ENCODE data around the gene ANAPC7. TPM values are rescaled to one million over a fixed set of nuclear protein-coding genes. Genes with fewer than 3 reads are reported as not detected.

ANAPC7 gene
- polyA plus RNA-seq, 1 of the 3 experiments (the other 2 are of a cell fraction): 58.9 TPM

GRCh38 chr12:110373962-110374611, 29.4 kb downstream of the ANAPC7 start:
- H3F3A ChIP-seq (replicated peaks; ENCODE audit: insufficient read depth): peaks cover 3% of the 10 kb centered on the region
- no peaks in the 10 kb centered on the region for H3K9me3 ChIP-seq
- no peak for DNase-seq
- no peak for TF ChIP-seq ELF1 (IDR thresholded peaks at IDR 0.05)
- TF ChIP-seq JUND (IDR thresholded peaks at IDR 0.05): no peak
- TF ChIP-seq TAF1 (IDR thresholded peaks at IDR 0.05; ENCODE audit: borderline replicate concordance, low read depth, low read length): no peak
- no peak for TF ChIP-seq RCOR1 (IDR thresholded peaks at IDR 0.05; ENCODE audit: low read length)
- TF ChIP-seq CTCF (IDR thresholded peaks at IDR 0.05): no peak
- TF ChIP-seq, protein P1, sequence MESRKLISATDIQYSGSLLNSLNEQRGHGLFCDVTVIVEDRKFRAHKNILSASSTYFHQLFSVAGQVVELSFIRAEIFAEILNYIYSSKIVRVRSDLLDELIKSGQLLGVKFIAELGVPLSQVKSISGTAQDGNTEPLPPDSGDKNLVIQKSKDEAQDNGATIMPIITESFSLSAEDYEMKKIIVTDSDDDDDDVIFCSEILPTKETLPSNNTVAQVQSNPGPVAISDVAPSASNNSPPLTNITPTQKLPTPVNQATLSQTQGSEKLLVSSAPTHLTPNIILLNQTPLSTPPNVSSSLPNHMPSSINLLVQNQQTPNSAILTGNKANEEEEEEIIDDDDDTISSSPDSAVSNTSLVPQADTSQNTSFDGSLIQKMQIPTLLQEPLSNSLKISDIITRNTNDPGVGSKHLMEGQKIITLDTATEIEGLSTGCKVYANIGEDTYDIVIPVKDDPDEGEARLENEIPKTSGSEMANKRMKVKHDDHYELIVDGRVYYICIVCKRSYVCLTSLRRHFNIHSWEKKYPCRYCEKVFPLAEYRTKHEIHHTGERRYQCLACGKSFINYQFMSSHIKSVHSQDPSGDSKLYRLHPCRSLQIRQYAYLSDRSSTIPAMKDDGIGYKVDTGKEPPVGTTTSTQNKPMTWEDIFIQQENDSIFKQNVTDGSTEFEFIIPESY (IDR thresholded peaks at IDR 0.05; ENCODE audit: borderline replicate concordance, low read depth): no peak
- no peak for TF ChIP-seq RFX5 (IDR thresholded peaks at IDR 0.05; ENCODE audit: low read length)
- TF ChIP-seq SIN3A (IDR thresholded peaks at IDR 0.05; ENCODE audit: borderline replicate concordance, low read depth, low read length): no peak
- TF ChIP-seq REST (IDR thresholded peaks at IDR 0.05; ENCODE audit: low read depth, low read length): no peak
- TF ChIP-seq, protein P2, sequence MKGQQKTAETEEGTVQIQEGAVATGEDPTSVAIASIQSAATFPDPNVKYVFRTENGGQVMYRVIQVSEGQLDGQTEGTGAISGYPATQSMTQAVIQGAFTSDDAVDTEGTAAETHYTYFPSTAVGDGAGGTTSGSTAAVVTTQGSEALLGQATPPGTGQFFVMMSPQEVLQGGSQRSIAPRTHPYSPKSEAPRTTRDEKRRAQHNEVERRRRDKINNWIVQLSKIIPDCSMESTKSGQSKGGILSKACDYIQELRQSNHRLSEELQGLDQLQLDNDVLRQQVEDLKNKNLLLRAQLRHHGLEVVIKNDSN (IDR thresholded peaks at IDR 0.05; ENCODE audit: borderline replicate concordance, low read depth): no peak
- TF ChIP-seq SMC3 (IDR thresholded peaks at IDR 0.05; ENCODE audit: low read depth, low read length): no peak
- no peak for TF ChIP-seq IRF3 (IDR thresholded peaks at IDR 0.05; ENCODE audit: low read depth, low read length)
- TF ChIP-seq FOSL2 (IDR thresholded peaks at IDR 0.05; ENCODE audit: borderline replicate concordance, low read depth): no peak
- TF ChIP-seq CHD2 (IDR thresholded peaks at IDR 0.05; ENCODE audit: low read length, partially characterized antibody): no peak
- no peak for TF ChIP-seq MAX (IDR thresholded peaks at IDR 0.05; ENCODE audit: low read depth)
- TF ChIP-seq, protein P3, sequence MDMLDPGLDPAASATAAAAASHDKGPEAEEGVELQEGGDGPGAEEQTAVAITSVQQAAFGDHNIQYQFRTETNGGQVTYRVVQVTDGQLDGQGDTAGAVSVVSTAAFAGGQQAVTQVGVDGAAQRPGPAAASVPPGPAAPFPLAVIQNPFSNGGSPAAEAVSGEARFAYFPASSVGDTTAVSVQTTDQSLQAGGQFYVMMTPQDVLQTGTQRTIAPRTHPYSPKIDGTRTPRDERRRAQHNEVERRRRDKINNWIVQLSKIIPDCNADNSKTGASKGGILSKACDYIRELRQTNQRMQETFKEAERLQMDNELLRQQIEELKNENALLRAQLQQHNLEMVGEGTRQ (IDR thresholded peaks at IDR 0.05; ENCODE audit: borderline replicate concordance, low read depth, low read length): no peak
- H3K4me1 ChIP-seq (ENCODE audit: control insufficient read depth in 1 of 2, insufficient read depth in 2 of 2, low read depth in 1 of 2, low read length in 1 of 2): peaks cover 0 to 13% of the 10 kb centered on the region in 2 experiments; a peak in 1 of 4 replicates
- H3K27ac ChIP-seq (ENCODE audit: low read depth in 2 of 2, low read length in 1 of 2): peak overlapping the region in 1 of 2 experiments; percentile 4; a peak in 1 of 4 replicates
- H3K9ac ChIP-seq: no peak overlapping the region
- H2AFZ ChIP-seq (ENCODE audit: low read depth): no peak overlapping the region
- no peaks in the 10 kb centered on the region for H3K9me2 ChIP-seq
- POLR2A ChIA-PET: no interaction called here
- H3K4me3 ChIP-seq (ENCODE audit: low read depth in 2 of 2, low read length in 1 of 2): no peak overlapping the region
- H3K27me3 ChIP-seq (ENCODE audit: insufficient read depth): no peaks in the 10 kb centered on the region
- H4K20me1 ChIP-seq (ENCODE audit: insufficient read depth): no peaks in the 10 kb centered on the region
- no peaks in the 10 kb centered on the region for H3K79me2 ChIP-seq (ENCODE audit: insufficient read depth)
- CTCF ChIA-PET: interaction anchor here (1.2 to 1.3 kb wide), 2 partner anchors 9 to 38 kb away, joined by 3 to 4 read pairs; no protein-coding TSS in a partner anchor
- H3K36me3 ChIP-seq (replicated peaks in 1 of 2; ENCODE audit: control insufficient read depth in 1 of 2, insufficient read depth in 2 of 2, low read length in 1 of 2): peaks cover 39 to 69% of the 10 kb centered on the region in 2 experiments
- 96% methylated on average over 8 of the region's 13 CpGs for WGBS (ENCODE audit: low lambda C conversion rate)
- no peak overlapping the region for H3K4me2 ChIP-seq

Measured in SK-N-SH (cell line).